Left ventricle myocardium inferior (tissue), 1 donor: Measurements from ENCODE around the gene C18orf32. TPM values are rescaled to one million over a fixed set of nuclear protein-coding genes. Genes with fewer than 3 reads are reported as not detected.
A peak's percentile ranks its signal among the peaks of the same experiment; 100 is the strongest.

Source experiments
- DNase-seq: peaks from one replicate; pipeline ENCODE4 v3.0.0-alpha.2; 2020
- H3K27ac ChIP-seq: fragments of 200-600 bp; replicated peaks from 2 replicates; pipeline ENCODE4 v1.8.0; 2021
- H3K27me3 ChIP-seq: fragments of 200-600 bp; 2 replicates; pipeline ENCODE4 v1.8.0; 2021; ENCODE audit warnings: low read depth
- H3K36me3 ChIP-seq: fragments of 200-600 bp; 2 replicates; pipeline ENCODE4 v1.8.0; 2021
- H3K4me1 ChIP-seq: fragments of 200-600 bp; 2 replicates; pipeline ENCODE4 v1.8.0; 2021
- H3K4me3 ChIP-seq: fragments of 200-600 bp; 2 replicates; pipeline ENCODE4 v1.8.0; 2021; ENCODE audit warnings: mild to moderate bottlenecking, moderate library complexity
- H3K9me3 ChIP-seq: fragments of 200-600 bp; replicated peaks from 2 replicates; pipeline ENCODE4 v1.8.0; 2021
- intact Hi-C: fragments of 100-400 bp; cut with micrococcal nuclease; formaldehyde crosslinking; loops from one replicate; pipeline ENCODE4 v1.11.0; 2022
- total RNA-seq: library from RNA; stranded (reverse); fragmentation: NEBNext Ultra II Directional; extraction: Animal tissue kit (Norgen Biotek cat#: 25700); gene quantifications from one replicate; pipeline ENCODE4 v1.2.1, GENCODE V29; 2021
- TF ChIP-seq, protein P1 (sequence below): fragments of 200-600 bp; IDR thresholded peaks from 2 replicates; pipeline ENCODE4 v1.8.0; 2021; ENCODE audit warnings: antibody characterized with exemption, mild to moderate bottlenecking, borderline replicate concordance
- donor health status: DM: no; HTN: yes; CAD: no; lungs with severe emphysema.

C18orf32 gene
- total RNA-seq, 1 donor from 2014 or later, result 57.4 TPM

GRCh38 chr18:49495076-49495475, 8.0 kb upstream of the C18orf32 start:
- no peaks in the 10 kb centered on the region for H3K9me3 ChIP-seq
- peaks cover 15% of the 10 kb centered on the region for H3K36me3 ChIP-seq
- H3K27ac ChIP-seq, result no peak overlapping the region
- intact Hi-C loops, result no loop called here
- peaks cover 19% of the 10 kb centered on the region for H3K27me3 ChIP-seq
- H3K4me3 ChIP-seq, result no peak overlapping the region
- TF ChIP-seq, protein P1, sequence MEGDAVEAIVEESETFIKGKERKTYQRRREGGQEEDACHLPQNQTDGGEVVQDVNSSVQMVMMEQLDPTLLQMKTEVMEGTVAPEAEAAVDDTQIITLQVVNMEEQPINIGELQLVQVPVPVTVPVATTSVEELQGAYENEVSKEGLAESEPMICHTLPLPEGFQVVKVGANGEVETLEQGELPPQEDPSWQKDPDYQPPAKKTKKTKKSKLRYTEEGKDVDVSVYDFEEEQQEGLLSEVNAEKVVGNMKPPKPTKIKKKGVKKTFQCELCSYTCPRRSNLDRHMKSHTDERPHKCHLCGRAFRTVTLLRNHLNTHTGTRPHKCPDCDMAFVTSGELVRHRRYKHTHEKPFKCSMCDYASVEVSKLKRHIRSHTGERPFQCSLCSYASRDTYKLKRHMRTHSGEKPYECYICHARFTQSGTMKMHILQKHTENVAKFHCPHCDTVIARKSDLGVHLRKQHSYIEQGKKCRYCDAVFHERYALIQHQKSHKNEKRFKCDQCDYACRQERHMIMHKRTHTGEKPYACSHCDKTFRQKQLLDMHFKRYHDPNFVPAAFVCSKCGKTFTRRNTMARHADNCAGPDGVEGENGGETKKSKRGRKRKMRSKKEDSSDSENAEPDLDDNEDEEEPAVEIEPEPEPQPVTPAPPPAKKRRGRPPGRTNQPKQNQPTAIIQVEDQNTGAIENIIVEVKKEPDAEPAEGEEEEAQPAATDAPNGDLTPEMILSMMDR, result no peak
- peaks cover 24% of the 10 kb centered on the region for H3K4me1 ChIP-seq
- DNase-seq, result no peak

GRCh38 chr18:49494660-49495059, 7.6 kb upstream of the C18orf32 start:
- H3K27me3 ChIP-seq, result peaks cover 15% of the 10 kb centered on the region
- H3K4me1 ChIP-seq, result peaks cover 28% of the 10 kb centered on the region
- intact Hi-C loops, result no loop called here
- TF ChIP-seq, protein P1, result no peak
- H3K36me3 ChIP-seq, result peaks cover 19% of the 10 kb centered on the region
- no peak overlapping the region for H3K27ac ChIP-seq
- H3K9me3 ChIP-seq, result no peaks in the 10 kb centered on the region
- no peak for DNase-seq
- no peak overlapping the region for H3K4me3 ChIP-seq

- H3K27ac ChIP-seq, result no peak overlapping the region
- TF ChIP-seq, protein P1, result no peak
- peaks cover 39% of the 10 kb centered on the region for H3K36me3 ChIP-seq
- DNase-seq, result no peak
- intact Hi-C loops, result no loop called here
- H3K4me1 ChIP-seq, result peaks cover 35% of the 10 kb centered on the region
- H3K4me3 ChIP-seq, result peak overlapping the region; percentile 87
- H3K27me3 ChIP-seq, result no peaks in the 10 kb centered on the region
- H3K9me3 ChIP-seq, result no peaks in the 10 kb centered on the region
Observed at GRCh38 chr18:49492694-49493033, 5.6 kb upstream of the C18orf32 start.

GRCh38 chr18:49491857-49492693, 5.0 kb upstream of the C18orf32 start, which contains the start of gene RPL17:
Gene RPL17, minus strand, starts transcription at chr18:49492465.
- Histone ChIP-seq H3K9me3 (no peaks in the 10 kb centered on the region), H3K27ac (peak within 1 kb of the TSS; percentile 86), H3K4me1 (peaks cover 40% of the 10 kb centered on the region), H3K4me3 (peak within 1 kb of the TSS; percentile 87), H3K27me3 (no peaks in the 10 kb centered on the region), H3K36me3 (peaks cover 41% of the 10 kb centered on the region)
- TF ChIP-seq, protein P1, result no peak
- intact Hi-C loops, result no loop called here
- DNase-seq, result peak; percentile 78

DNA sequence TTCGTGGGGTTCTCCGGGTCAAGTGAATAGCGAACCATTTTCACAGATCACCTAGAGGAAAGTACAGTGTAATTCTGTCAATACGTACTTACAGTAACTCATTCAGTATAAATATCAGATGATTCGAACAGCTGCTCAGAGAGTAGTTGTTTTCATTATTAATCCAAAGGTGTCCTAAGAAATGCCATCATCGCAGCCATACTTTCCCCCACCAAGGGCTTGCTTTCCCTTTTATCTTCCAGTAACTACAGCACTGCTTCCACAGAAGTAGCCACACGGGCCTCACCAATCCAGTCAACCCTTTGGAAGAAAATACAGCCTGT, 4.5 kb upstream of the C18orf32 start:
- H3K4me3 ChIP-seq, result peak overlapping the region; percentile 87
- peaks cover 46% of the 10 kb centered on the region for H3K4me1 ChIP-seq
- intact Hi-C loops, result no loop called here
- no peaks in the 10 kb centered on the region for H3K9me3 ChIP-seq
- DNase-seq, result no peak
- TF ChIP-seq, protein P1, result no peak
- H3K27me3 ChIP-seq, result no peaks in the 10 kb centered on the region
- peaks cover 41% of the 10 kb centered on the region for H3K36me3 ChIP-seq
- peak overlapping the region; percentile 86 for H3K27ac ChIP-seq
